ENCODE measurements around the gene PRDX1.

The PRDX1 gene

DNA sequence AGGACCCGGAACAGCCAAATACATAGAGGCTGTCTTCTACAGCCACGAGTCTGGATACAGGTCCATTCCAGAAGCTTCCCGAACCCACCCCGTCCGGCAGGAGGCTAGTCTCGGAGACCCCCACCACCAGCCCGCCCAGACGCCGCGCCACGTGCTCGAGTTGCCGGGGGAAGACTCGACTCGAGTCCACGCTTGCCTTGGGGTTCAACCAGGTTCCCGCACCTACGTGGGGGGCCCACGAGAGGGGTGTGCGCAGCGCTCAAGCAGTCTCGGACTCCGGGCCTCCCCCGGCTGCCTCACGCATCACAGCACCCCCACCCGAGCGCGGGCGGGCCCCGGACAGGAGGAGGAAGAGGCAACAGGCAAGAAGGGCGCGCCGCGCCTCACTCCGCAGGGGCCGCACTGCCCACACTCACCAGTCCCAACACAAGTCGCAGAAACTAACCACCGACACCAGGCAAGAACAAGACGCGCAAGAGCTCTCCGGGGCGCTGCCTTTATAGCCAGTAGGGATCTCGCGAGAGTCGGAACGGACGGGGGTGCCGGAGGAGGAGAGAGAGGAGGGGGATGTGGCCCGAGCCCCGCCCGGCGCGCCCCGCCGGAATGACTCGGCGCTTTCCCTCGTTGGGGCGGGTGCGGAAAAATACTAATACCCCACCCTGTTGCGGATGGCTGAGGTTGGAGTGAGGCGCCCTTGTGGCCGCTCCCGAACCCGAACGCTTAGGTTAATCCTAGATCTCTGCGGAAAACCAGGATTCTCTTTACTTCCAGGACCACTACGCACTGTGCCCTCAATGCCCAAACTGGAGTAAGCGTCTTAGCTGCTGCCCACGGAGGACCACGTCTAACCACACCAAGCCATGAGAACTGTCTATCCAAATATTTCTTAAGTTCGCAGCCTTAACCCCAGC lies at the start of gene PRDX1:
Gene PRDX1, minus strand, starts transcription at position 472 of the 911 bp plus-strand sequence. CDS start 2,841 bp downstream, outside the sequence.
- DNase-seq (ENCODE audit: low spot score), result peak; percentile 97

DNA sequence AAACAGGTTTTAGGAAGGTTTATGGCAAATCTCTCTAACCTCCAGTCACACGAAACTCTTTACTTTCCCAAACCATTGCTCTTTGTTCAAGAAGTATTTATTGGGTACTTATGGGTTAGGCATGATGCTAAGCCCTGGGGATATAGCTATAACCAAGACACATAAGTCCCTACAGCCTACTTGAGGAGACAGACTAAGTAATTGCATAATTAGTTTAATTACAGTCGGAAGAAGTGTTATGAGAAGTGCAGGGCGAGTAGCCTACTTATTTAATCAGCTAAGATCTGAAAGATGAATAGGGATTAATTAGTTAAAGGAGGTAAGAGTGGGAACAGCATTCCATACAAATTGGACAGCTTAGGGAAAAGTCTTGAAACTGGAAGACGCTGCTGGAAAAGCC lies 48.9 kb upstream of the PRDX1 start:
- DNase-seq (ENCODE audit: low spot score), result no peak

DNA sequence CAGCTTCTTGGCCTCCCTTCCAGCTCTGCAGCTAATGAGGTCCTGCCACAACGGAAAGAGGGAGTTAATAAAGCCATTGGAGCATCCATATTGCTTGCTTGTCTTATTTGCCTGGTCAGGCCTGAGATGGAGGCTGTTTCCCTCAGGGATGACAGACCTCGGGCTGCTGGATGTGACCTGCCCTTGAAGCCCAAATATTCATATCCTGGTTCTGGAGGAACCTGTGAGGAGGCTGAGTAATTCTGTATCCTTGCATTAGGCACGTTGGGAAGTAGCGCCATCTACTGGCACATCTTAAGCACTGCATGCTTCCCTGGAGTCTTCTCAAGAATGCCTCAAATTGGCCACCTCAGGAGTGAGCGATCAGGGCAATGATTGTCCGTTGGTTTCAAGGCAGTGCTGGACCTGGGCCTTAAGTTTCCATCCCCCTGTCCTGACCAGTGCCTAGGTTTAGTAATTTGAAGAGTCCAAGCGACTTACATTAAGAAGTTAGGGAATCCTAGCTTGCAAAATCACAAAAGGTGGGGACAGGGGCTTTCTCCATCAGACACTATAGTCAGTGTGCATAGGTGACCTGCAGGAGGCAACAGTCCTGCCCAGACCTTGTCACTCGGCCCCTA lies 48.4 kb upstream of the PRDX1 start:
- peak; percentile 84 for DNase-seq (ENCODE audit: low spot score)

- DNase-seq (ENCODE audit: low spot score), result no peak
These were observed 47.9 kb upstream of the PRDX1 start for GRCh38 chr1:45569571-45569961.

GRCh38 chr1:45568421-45568820 lies 46.7 kb upstream of the PRDX1 start:
- DNase-seq (ENCODE audit: low spot score), result no peak

GRCh38 chr1:45567911-45568310 lies 46.2 kb upstream of the PRDX1 start:
- DNase-seq (ENCODE audit: low spot score), result no peak

GRCh38 chr1:45566722-45567121 lies 45.0 kb upstream of the PRDX1 start:
- DNase-seq (ENCODE audit: low spot score), result no peak

GRCh38 chr1:45563843-45564242 lies 42.2 kb upstream of the PRDX1 start:
- DNase-seq (ENCODE audit: low spot score), result no peak

DNA sequence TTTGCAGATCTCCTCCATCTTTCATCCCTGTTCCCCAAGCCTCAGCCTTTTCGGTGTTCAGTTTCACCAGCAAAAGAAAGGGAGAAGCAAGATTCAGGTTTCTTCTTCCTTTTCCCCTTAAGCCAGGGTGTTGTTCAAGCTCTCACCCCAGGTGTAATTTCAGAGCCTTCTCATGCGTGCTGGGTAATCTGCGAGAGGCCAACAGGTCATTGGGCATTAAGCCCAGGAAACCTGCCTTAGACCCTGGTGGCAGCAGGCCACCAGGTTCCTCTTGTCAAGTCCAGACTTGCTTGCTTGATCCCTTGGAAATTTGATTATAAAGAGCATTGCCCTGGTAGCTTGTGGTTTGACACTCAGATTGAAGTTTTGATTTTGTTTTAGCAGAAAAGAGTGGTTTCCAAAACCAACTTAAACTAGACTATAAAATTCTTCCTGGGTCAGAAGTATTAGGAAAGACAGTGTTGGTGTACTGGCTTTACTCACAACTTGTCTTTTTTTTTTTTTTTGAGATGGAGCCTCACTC lies 35.8 kb upstream of the PRDX1 start:
- no peak for DNase-seq (ENCODE audit: low spot score)

DNA sequence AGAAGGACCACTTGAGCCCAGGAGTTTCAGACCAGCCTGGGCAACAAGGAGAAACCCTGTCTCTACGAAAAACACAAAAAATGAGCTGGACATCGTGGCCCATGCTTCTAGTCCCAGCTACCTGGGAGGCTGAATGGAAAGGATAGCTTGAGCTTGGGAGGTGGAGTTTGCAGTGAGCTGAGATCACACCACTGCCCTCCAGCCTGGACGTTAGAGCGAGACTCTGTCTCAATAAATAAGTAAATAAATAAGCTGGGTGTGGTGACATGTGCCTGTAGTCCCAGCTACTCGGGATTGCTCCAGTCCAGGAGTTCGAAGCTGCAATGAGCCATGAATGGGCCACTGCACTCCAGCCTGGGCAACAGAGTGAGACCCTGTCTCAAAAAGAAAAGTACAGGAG lies 32.5 kb upstream of the PRDX1 start:
- DNase-seq (ENCODE audit: low spot score), result no peak

DNA sequence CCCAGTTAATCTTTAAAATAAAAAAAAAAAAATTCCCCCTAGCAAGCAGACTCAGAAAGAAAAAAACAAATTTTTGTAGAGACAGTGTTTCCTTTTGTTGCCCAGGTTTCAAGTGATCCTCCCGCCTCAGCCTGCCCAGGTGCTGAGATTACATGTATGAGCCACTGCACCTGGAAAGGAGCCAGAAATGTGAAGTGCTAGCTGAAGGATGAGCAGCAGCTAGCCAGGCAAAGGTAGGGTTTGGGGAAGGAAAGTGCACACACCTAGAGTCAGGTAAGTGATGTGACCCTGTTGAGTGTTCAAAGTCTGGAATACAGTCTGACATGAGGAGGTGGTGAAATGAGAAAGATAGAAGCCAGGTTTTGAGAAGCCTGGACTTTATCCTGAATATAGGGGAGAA lies 30.6 kb upstream of the PRDX1 start:
- no peak for DNase-seq (ENCODE audit: low spot score)

GRCh38 chr1:45551684-45552083 lies 30.0 kb upstream of the PRDX1 start:
- DNase-seq (ENCODE audit: low spot score), result no peak

GRCh38 chr1:45550401-45551351 lies 29.0 kb upstream of the PRDX1 start, which contains the start of gene AKR1A1:
AKR1A1 (plus strand) TSS chr1:45550826; CDS start chr1:45561795, 10,969 bp downstream.
- DNase-seq (ENCODE audit: low spot score), result peak; percentile 90

DNA sequence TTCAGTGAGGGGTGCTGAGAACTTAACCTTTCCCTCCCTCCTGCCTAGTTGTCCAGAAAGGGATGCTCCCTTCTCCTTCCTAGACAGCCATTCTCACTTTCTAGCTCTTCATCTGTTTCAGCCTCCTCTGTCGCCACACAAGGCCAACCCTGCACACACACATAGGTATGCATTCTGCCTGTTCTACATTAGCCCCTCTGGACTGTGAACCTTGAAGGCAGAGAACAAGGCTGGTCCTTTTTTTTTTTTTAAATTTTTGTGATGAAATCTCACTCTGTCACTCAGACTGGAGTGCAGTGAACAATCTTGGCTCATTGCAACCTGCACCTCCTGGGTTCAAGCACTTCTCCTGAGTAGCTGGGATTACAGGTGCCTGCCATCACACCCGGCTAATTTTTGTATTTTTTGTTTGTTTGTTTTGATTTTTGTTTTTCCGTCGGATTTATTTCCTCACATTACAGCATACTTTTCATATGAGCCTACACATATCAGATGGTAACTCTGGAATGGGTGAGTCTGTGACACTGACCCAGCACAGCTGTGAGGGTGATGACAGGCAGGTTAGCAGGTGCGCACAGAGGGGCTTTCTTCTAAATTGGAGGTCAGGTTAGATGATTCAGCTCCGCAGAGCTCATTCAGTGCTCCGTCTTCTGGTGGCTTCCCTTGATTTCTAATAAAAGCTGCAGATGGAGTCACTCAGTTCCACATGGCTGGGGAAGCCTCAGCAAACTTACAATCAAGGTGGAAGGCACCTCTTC lies 24.0 kb upstream of the PRDX1 start:
- no peak for DNase-seq (ENCODE audit: low spot score)

DNA sequence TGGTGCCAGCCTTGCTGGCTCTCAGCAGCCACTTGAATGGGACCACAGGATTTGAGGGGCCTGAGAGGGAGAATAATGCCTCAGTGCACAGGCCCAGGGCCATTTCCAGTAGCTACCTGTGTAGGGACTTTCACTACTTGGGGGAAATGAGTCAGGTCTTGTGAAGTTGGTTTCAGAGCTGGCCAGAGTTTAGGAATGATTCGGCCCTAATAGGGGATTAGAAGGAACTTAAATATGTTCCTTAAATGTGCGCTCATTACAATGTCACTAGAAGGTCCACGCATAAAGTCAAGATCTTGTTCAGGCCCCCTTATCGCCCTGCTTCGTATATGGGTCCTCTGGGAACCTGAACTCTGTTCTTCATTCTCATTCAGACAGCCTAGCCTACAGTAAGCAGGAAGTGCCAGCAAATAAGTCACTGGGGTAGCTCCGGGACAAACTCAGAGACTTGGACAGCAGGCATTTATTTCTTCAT lies 23.4 kb upstream of the PRDX1 start:
- no peak for DNase-seq (ENCODE audit: low spot score)

GRCh38 chr1:45544530-45544929 lies 22.8 kb upstream of the PRDX1 start:
- no peak for DNase-seq (ENCODE audit: low spot score)

DNA sequence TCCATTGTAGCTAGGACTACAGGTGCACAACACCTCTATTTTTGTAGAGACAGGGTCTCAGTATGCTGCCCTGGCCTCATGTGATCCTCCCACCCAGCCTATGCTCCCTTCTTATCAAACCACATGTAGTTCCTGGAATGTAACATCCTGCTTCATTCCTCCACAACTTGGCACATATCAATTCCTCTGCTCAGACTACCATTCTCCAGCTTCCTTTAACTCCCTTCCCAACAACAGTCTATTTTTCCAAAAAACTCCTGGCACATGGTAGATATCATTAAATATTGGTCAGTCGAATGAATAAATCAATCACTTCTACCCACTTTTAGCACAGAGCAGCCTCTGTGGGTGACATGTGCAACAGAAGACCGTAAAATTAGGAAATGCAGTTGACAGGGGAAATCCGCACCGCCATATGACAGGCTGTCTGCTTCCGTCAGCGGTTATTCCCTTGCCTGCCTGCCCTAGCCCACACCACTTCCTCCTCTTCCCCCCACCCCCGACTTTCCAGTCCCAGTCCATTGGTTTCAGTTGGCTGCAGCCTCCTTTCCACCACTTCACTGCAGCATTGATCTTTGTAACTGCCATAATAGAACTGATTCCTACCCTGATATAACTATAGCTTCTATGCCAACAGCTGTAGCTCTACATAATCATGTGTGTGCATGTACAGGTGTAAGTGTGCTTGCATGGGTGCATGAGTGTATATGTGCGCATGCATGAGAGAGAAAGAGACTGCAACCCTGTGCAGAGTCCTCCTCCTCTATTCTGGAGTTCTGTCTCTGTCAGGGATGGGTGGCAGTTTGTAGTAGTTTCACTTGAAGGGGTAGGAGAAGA lies 22.1 kb upstream of the PRDX1 start:
- DNase-seq (ENCODE audit: low spot score), result peak; percentile 69

DNA sequence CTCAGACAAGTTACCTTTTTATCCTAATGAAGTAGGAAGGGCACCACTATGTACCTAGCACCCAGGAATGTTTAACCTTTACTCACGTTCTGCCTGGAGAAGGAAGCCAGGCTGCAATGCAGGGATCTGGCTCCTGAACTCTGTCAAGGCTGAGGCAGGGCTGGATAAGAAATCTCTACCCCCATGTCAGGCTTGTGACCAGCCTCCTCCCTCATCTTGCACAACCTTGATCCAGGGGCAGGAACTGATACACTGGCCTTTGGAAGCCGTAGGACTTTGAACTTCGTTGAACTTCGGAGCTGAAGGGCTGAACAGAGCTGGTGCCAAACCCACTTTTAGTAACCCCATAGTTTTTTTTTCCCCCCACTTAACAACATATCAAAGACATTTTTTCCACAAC lies 20.9 kb upstream of the PRDX1 start:
- DNase-seq (ENCODE audit: low spot score), result no peak

- no peak for DNase-seq (ENCODE audit: low spot score)
These were observed 19.5 kb upstream of the PRDX1 start for GRCh38 chr1:45541193-45541592.

DNA sequence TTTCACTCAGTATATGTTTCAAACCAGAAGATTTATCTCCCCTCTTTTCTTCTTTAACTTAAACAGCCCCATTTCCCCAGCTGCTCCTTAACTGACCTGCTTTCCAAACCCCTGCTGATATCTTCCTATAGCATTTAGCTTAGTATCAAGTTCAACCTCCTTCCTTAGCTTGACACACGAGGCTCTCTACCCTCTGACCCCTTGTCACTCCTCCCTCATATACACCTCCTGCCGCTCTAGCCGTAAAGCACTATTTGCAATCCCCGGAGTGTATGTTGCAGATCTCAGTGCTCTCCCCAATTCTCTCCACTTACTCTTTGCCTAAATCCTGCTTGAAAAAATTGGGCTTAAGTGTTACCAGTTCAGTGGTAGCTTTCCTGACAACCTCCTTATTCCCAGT lies 15.2 kb upstream of the PRDX1 start:
- DNase-seq (ENCODE audit: low spot score), result no peak

Data from pons (tissue), 1 donor.